Activated CD4-positive, alpha-beta T cell treated with anti-CD3 and anti-CD28 coated beads, Interleukin-2, amount 10 ng/mL, durations not matched to agents 7 days and 5 days (primary cell): ENCODE measurements around the gene LRRC25. TPM values are rescaled to one million over a fixed set of nuclear protein-coding genes. Genes with fewer than 3 reads are reported as not detected.
"Not testable (repeated sequence)": the region's sequence is repeated elsewhere in the genome, so short reads cannot be mapped to it uniquely, and the experiment has no call there.

Experiments
- CTCF ChIA-PET: fragments of 350-600 bp; sonication (Branson Sonifier 250); formaldehyde crosslinking; loops from one replicate; lab custom pipeline; 2021; ENCODE audit warnings: antibody characterized with exemption; lab: Charles Lee
- POLR2A ChIA-PET: fragments of 350-600 bp; sonication (Branson Sonifier 250); formaldehyde crosslinking; loops from one replicate; lab custom pipeline; 2021; ENCODE audit warnings: antibody characterized with exemption; lab: Charles Lee
- DNase-seq: peaks from one replicate; pipeline ENCODE4 v3.0.0-alpha.2; 2020
- H3K27ac Mint-ChIP-seq: one replicate; pipeline ENCODE4 v1.8.0; 2021; ENCODE audit warnings: mild to moderate bottlenecking, moderate library complexity, mixed read lengths
- H3K27me3 Mint-ChIP-seq: one replicate; pipeline ENCODE4 v1.8.0; 2021; ENCODE audit warnings: mixed read lengths
- H3K36me3 Mint-ChIP-seq: one replicate; pipeline ENCODE4 v1.8.0; 2021; ENCODE audit warnings: low read depth, mixed read lengths
- H3K4me1 Mint-ChIP-seq: one replicate; pipeline ENCODE4 v1.8.0; 2021; ENCODE audit warnings: mixed read lengths
- H3K4me3 Mint-ChIP-seq: one replicate; pipeline ENCODE4 v1.8.0; 2021; ENCODE audit warnings: mild to moderate bottlenecking, moderate library complexity, mixed read lengths
- H3K9me3 Mint-ChIP-seq: one replicate; pipeline ENCODE4 v1.8.0; 2021; ENCODE audit warnings: mixed read lengths
- total RNA-seq, 2 experiments: library from RNA; stranded (reverse); gene quantifications; one replicate each; pipeline ENCODE4 v1.2.3, GENCODE V29; 2021

Gene LRRC25
- total RNA-seq, 2 experiments from 2014 or later = not detected

DNA sequence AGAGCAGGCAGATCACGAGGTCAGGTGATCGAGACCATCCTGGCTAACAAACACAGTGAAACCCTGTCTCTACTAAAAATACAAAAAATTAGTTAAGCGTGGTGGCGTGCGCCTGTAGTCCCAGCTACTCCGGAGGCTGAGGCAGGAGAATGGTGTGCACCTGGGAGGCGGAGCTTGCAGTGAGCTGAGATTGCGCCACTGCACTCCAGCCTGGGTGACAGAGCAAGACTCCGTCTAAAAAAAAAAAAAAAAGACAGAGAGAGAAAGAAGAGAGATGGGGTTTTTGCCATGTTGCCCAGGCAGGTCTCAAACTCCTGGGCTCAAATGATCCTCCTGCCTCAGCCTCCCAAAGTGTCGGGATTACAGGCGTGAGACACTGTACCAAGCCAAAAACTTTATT is 8.3 kb upstream of the LRRC25 start:
- H3K4me1 Mint-ChIP-seq = peaks cover 15% of the 10 kb centered on the region

DNA sequence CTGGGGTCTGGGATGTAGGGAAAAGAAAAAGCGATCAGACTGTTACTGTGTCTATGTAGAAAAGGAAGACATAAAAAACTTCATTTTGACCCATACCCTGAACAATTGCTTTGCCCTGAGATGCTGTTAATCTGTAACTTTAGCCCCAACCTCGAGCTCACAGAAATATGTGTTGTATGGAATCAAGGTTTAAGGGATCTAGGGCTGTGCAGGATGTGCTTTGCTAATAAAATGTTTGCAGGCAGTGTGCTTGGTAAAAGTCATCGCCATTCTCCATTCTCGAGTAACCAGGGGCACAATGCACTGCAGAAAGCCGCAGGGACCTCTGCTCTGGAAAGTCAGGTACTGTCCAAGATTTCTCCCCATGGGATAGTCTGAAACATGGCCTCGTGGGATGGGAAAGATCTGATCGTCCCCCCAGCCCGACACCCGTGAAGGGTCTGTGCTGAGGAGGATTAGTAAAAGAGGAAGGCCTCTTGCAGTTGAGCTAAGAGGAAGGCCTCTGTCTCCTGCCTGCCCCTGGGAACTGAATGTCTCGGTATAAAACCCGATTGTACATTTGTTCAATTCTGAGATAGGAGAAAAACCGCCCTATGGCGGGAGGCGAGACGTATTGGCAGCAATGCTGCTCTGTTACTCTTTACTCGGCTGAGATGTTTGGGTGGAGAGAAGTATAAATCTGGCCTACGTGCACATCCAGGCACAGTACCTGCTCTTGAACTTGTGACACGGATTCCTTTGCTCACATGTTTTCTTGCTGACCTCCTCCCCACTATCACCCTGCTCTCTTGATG is 5.2 kb upstream of the LRRC25 start:
- H3K4me3 Mint-ChIP-seq, POLR2A ChIA-PET, H3K27ac Mint-ChIP-seq, H3K9me3 Mint-ChIP-seq, H3K36me3 Mint-ChIP-seq, DNase-seq, H3K27me3 Mint-ChIP-seq: not testable (repeated sequence)
- H3K4me1 Mint-ChIP-seq = peaks cover 13% of the 10 kb centered on the region
- CTCF ChIA-PET = interaction anchor here (1.3 kb wide), 1 partner anchor 16 kb away, joined by 3 read pairs; the partner anchor contains the start of gene SSBP4

More for the DNA sequence above, 8.3 kb upstream of the LRRC25 start:
- H3K27me3 Mint-ChIP-seq, H3K27ac Mint-ChIP-seq, POLR2A ChIA-PET, DNase-seq, H3K9me3 Mint-ChIP-seq, H3K4me3 Mint-ChIP-seq, H3K36me3 Mint-ChIP-seq: not testable (repeated sequence)
- CTCF ChIA-PET = interaction anchor here (0.7 to 1.4 kb wide), 2 partner anchors 16 to 456 kb away, joined by 3 to 4 read pairs; no protein-coding TSS in a partner anchor

DNA sequence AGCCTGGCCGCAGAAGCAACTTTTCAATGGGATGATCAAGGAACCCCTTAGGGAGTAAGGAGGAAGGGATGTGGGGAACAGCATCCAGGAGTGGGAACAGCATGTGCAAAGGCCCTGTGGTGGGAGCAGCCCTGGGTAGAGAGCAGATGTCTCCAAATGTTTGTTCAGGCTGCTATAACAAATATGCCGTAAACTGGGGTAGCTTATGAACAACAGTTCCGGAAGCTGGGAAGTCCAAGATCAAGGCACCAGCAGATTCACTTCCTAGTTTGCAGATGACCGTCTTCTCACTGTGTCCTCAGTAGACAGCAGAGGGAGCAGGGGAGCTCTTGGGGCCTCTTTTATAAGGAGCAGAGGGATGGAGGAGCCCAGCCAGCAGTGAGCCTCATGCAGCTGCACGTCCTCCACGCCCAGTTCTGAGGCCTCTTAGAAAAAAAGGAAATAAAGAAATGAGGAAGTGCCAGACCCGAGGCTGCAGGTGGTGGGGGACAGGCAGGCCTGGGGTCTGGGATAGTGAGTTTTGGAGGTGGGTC is 4.2 kb upstream of the LRRC25 start:
- no peak for DNase-seq
- Mint-ChIP-seq H3K27ac (peak overlapping the region; percentile 7), H3K4me1 (peaks cover 16% of the 10 kb centered on the region), H3K36me3 (no peaks in the 10 kb centered on the region), H3K27me3 (peaks cover 14% of the 10 kb centered on the region), H3K9me3 (no peaks in the 10 kb centered on the region), H3K4me3 (no peak overlapping the region)
- CTCF ChIA-PET = interaction anchor here (0.6 to 1.3 kb wide), 2 partner anchors 11 to 17 kb away, joined by 3 read pairs; partner anchors contain the start of gene SSBP4
- POLR2A ChIA-PET = no interaction called here

DNA sequence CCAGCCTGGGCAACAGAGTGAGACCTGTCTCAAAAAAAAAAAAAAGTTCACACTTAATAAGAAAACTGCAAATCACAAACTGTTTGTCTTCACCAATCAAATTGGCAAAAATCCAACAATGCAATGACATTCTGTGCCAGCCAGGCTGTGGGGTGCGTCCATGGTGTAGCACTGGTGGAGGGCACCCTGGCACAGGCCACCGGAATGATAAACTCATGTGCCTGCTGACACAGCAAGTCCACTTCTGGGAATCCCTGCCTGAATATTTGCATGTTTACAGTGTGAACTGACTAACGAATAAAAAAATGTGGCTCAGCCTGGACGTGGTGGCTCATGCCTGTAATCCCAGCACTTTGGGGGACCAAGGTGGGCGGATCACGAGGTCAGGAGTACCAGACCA is 1.6 kb upstream of the LRRC25 start:
- Mint-ChIP-seq H3K4me1 (peaks cover 16% of the 10 kb centered on the region), H3K27ac (no peak overlapping the region), H3K9me3 (no peaks in the 10 kb centered on the region), H3K36me3 (no peaks in the 10 kb centered on the region), H3K4me3 (no peak overlapping the region), H3K27me3 (peaks cover 15% of the 10 kb centered on the region)
- DNase-seq = no peak
- ChIA-PET POLR2A (no interaction called here), CTCF (interaction anchor here (0.7 to 2.0 kb wide), 3 partner anchors 12 to 510 kb away, joined by 3 to 9 read pairs (median 3); no protein-coding TSS in a partner anchor)

DNA sequence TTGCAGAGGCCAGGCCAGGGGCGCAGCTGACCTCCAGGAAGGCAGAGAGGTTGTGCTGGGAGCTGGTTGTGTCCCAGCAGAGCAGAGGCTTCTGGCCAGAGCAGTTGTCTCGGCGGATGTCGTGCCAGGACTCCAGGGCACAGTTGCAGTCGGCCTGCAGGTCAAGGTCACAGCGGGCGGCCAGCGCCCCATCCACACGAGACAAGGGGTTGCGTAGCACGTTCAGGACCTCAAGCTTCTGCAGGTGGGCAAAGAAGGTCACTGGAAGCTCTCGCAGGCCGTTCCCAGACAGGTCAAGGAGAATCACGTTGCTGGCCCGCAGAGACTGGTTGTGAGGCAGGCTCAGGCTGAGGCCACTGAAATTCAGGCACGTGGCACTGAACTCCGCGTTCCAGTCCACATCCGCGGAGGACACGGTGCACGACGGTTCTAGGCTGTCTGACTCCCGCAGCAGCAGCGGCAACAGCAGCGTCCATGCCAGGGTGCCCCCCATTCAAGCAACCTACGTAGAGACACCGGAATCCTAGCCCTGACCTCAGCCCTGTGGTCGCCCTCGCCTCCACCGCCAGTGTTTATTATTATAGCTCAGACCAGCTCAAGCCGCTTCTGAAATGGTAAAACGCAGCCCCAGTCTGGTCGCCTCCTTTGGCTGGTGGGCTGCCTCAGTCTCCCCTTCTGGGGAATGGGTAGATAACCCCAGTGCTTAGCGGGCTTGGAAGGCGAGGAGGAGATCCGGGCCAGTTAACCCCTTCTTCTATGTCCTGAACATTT is 766 bp downstream of the LRRC25 start:
- peaks cover 15% of the 10 kb centered on the region for H3K4me1 Mint-ChIP-seq
- H3K36me3 Mint-ChIP-seq = no peaks in the 10 kb centered on the region
- ChIA-PET POLR2A (no interaction called here), CTCF (interaction anchor here (0.5 to 2.2 kb wide), 2 partner anchors 8 to 505 kb away, joined by 4 to 7 read pairs; no protein-coding TSS in a partner anchor)
- no peak overlapping the region for H3K4me3 Mint-ChIP-seq
- no peaks in the 10 kb centered on the region for H3K9me3 Mint-ChIP-seq
- H3K27me3 Mint-ChIP-seq = peaks cover 22% of the 10 kb centered on the region
- DNase-seq = no peak
- H3K27ac Mint-ChIP-seq = no peak overlapping the region

DNA sequence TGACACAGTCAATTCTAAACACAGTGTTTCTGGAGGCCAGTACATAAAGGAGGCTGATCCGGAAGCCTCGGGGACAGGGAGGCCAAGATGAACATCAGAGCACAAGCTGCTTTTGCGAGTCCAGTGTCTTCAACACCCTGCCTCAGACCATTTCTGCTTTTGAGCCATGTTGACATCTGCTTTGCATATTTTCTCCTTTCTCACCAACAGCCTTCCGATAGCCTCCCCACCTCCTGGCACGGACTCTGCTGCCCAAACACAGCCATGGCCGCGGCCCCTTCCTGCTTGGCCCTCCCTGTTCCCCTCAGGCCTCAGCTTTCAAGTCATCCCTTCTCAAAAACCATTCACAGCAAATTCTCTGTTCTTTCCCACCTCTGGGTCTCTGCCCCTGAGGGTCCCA is 3.6 kb downstream of the LRRC25 start:
- no peaks in the 10 kb centered on the region for H3K9me3 Mint-ChIP-seq
- POLR2A ChIA-PET = no interaction called here
- H3K27ac Mint-ChIP-seq = no peak overlapping the region
- H3K4me3 Mint-ChIP-seq = no peak overlapping the region
- H3K27me3 Mint-ChIP-seq = peaks cover 43% of the 10 kb centered on the region
- peaks cover 6% of the 10 kb centered on the region for H3K4me1 Mint-ChIP-seq
- CTCF ChIA-PET = interaction anchor here (1.8 kb wide), 1 partner anchor 26 kb away, joined by 4 read pairs; the partner anchor contains the start of gene SSBP4
- no peaks in the 10 kb centered on the region for H3K36me3 Mint-ChIP-seq
- no peak for DNase-seq

DNA sequence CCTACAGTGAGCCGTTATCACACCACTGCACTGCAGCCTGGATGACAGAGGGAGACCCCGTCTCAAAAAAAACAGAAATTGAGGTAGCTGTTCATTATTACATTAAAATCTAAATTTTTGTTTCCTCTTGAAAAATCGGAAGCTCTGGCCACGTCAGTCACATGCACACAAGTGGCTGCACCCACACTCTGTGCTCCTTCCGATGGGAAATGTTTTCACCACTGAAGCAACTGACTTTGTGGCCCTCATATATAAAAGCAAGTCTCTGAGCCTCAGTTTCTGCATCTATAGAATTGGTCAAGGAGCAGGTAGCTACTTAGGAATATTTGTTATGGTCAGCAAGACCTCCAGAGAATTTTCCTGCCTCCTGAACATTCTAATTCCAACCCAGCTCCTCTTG is 4.5 kb downstream of the LRRC25 start:
- no peaks in the 10 kb centered on the region for H3K36me3 Mint-ChIP-seq
- H3K4me3 Mint-ChIP-seq = no peak overlapping the region
- no peak overlapping the region for H3K27ac Mint-ChIP-seq
- ChIA-PET POLR2A (no interaction called here), CTCF (interaction anchor here (0.6 to 1.8 kb wide), 2 partner anchors 27 to 121 kb away, joined by 4 read pairs; partner anchors contain the start of gene SSBP4)
- peaks cover 15% of the 10 kb centered on the region for H3K4me1 Mint-ChIP-seq
- peaks cover 44% of the 10 kb centered on the region for H3K27me3 Mint-ChIP-seq
- H3K9me3 Mint-ChIP-seq = no peaks in the 10 kb centered on the region
- DNase-seq = no peak

DNA sequence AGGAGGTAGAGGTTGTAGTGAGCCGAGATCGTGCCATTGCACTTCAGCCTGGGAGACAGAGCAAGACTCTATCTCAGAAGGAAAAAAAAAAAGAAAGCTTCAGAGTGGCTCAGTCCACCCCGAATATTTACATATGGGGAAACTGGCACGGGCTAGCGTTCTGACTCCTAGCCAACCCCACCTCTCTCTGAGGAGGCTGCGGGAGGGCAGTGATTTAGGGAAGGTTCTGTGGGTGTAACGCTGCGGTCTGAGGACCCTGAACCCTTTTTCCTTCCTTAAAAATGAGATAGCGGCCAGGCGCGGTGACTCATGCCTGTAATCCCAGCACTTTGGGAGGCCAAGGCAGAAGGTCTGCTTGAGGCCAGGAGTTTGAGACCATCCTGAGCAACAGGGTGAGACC is 5.0 kb downstream of the LRRC25 start:
- no peak overlapping the region for H3K27ac Mint-ChIP-seq
- POLR2A ChIA-PET = no interaction called here
- H3K9me3 Mint-ChIP-seq = no peaks in the 10 kb centered on the region
- peaks cover 15% of the 10 kb centered on the region for H3K4me1 Mint-ChIP-seq
- no peak for DNase-seq
- CTCF ChIA-PET = interaction anchor here (0.6 kb wide), 1 partner anchor 121 kb away, joined by 4 read pairs; no protein-coding TSS in a partner anchor
- peaks cover 44% of the 10 kb centered on the region for H3K27me3 Mint-ChIP-seq
- H3K4me3 Mint-ChIP-seq = no peak overlapping the region
- no peaks in the 10 kb centered on the region for H3K36me3 Mint-ChIP-seq

DNA sequence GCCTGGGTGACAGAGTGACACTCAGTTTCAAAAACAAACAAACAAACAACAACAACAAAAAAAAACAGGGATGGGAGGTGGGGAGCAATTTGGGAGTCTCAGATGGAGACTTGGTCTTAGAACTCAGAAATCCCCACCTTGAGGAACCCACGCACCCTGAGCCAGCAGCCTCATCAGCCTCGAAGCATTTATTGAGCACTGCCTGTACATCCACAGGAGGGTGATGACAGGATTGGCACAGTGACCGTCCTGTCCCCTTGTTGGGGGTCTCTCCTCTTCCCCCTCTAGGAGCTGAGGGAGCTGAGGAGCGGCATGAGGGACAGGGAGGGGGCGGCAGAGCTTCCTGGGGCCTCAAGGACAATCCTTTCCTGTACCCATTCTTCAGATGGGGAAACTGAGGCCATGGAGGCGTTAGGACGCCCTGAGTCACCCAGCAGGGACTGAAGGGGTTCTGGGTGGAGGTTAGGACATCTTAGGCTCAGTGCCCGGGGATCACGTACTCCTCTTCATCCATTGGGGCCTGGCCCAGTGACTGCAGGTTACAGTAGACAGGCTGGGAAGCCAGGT is 5.8 kb downstream of the LRRC25 start:
- no peaks in the 10 kb centered on the region for H3K36me3 Mint-ChIP-seq
- no peak for DNase-seq
- peaks cover 49% of the 10 kb centered on the region for H3K27me3 Mint-ChIP-seq
- H3K27ac Mint-ChIP-seq = no peak overlapping the region
- peaks cover 15% of the 10 kb centered on the region for H3K4me1 Mint-ChIP-seq
- H3K9me3 Mint-ChIP-seq = no peaks in the 10 kb centered on the region
- H3K4me3 Mint-ChIP-seq = no peak overlapping the region
- ChIA-PET POLR2A (no interaction called here), CTCF (interaction anchor here (0.6 to 1.0 kb wide), 2 partner anchors 28 to 1662 kb away, joined by 3 read pairs; partner anchors contain the start of gene SSBP4)

DNA sequence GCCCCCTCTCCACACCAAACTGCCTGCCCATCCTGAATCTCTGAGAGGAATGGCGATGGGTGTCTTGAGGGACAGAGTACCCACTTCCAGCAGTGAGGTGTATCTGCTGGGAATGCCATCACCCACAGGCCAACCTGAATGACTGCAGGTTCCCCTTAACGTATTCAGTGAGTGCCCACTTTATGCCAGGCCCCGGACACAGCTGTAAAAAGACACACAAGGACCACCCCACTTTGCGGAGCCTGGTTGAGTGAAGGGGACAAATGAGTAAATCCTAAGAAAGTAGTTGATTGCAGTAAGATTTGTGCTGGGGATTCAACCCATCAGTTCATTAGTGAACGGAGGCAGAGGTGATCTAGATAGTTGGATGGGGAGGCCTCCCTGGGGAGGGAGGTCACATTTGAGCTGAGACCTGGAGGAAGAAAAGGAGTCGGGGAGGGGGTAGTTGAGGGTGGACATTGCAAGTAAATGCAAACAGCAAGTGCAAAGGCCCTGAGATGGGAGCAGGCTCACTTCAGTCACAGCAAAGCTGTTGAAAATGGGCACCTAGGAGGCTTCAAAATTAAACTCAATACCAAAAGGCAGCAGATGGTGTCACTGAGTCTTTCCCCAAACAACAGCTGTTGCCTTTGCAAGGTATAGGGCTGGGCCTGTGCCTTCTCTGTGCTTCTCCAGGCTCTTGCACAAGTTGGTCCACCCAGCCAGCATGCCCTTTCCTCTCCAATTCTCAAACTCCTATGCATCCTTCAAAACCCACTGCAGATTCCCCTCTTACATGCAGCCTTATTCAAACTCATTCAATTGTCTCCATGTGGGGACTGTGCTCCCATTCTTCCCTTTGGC is 7.1 kb downstream of the LRRC25 start:
- Mint-ChIP-seq H3K4me1 (peaks cover 15% of the 10 kb centered on the region), H3K4me3 (no peak overlapping the region), H3K27ac (no peak overlapping the region), H3K27me3 (peaks cover 60% of the 10 kb centered on the region), H3K9me3 (no peaks in the 10 kb centered on the region), H3K36me3 (no peaks in the 10 kb centered on the region)
- DNase-seq = no peak
- POLR2A ChIA-PET = no interaction called here
- CTCF ChIA-PET = interaction anchor here (0.8 to 3.7 kb wide), 6 partner anchors 12 to 157 kb away, joined by 3 to 28 read pairs (median 4); partner anchors contain the start of gene SSBP4

DNA sequence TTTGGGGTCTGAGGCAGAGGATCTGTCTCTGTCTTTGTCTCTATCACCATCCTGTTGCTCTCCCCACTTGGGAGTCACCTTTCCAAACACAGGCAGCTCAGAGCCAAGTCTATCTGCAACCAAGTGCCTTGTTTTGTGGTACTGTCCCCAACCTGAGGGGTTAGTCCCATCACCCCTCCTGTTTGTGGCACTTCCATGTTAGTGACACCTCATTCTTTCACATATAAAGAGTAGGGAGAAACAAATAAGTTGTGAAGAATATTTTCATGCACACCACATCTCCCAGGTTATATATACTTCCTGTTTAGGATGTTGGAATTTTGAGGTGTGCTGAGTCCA is 7.7 kb downstream of the LRRC25 start:
- DNase-seq = no peak
- CTCF ChIA-PET = interaction anchor here (1.0 to 3.7 kb wide), 9 partner anchors 17 to 173 kb away, joined by 3 to 28 read pairs (median 7); partner anchors contain the start of gene SSBP4
- Mint-ChIP-seq H3K4me3 (no peak overlapping the region), H3K27me3 (peaks cover 63% of the 10 kb centered on the region), H3K36me3 (no peaks in the 10 kb centered on the region), H3K4me1 (peaks cover 15% of the 10 kb centered on the region), H3K9me3 (no peaks in the 10 kb centered on the region), H3K27ac (no peak overlapping the region)
- POLR2A ChIA-PET = interaction anchor here (0.7 kb wide), 1 partner anchor 110 kb away, joined by 3 read pairs; no protein-coding TSS in a partner anchor
